GM03348 (cell line): ENCODE data around the gene HOXA9.
A peak's percentile ranks its signal among the peaks of the same experiment; 100 is the strongest.

Source experiments
- DNase-seq: peaks from one replicate; pipeline ENCODE4 v3.0.0; 2012; ENCODE audit warnings: low spot score

The HOXA9 gene

GRCh38 chr7:27200761-27201579 lies 35.6 kb upstream of the HOXA9 start:
- no peak for DNase-seq

GRCh38 chr7:27199849-27200760 lies 34.8 kb upstream of the HOXA9 start, which contains the start of gene HOXA13:
TSS of gene HOXA13 (minus strand) at chr7:27200091. CDS start at chr7:27200077, 14 bp downstream.
- peak; percentile 82 for DNase-seq

GRCh38 chr7:27198871-27199801 lies 33.8 kb upstream of the HOXA9 start:
- peak; percentile 45 for DNase-seq

- no peak for DNase-seq
Measured at GRCh38 chr7:27198138-27198841, 33.0 kb upstream of the HOXA9 start.

- DNase-seq = no peak
Measured at GRCh38 chr7:27197137-27198042, 32.1 kb upstream of the HOXA9 start.

- peak; percentile 70 for DNase-seq
Measured at GRCh38 chr7:27196287-27196767, 31.0 kb upstream of the HOXA9 start.

- DNase-seq = no peak
Measured at GRCh38 chr7:27194686-27195379, 29.5 kb upstream of the HOXA9 start.

GRCh38 chr7:27194002-27194352 lies 28.6 kb upstream of the HOXA9 start:
- DNase-seq = no peak

- DNase-seq = no peak
Measured at GRCh38 chr7:27193335-27194001, 28.1 kb upstream of the HOXA9 start.

- DNase-seq = peak; percentile 68
Measured at GRCh38 chr7:27192546-27193334, 27.4 kb upstream of the HOXA9 start.

- DNase-seq = no peak
Measured at GRCh38 chr7:27191833-27192545, 26.7 kb upstream of the HOXA9 start.

- no peak for DNase-seq
Measured at GRCh38 chr7:27191161-27191731, 25.9 kb upstream of the HOXA9 start.

GRCh38 chr7:27189997-27190748 lies 24.8 kb upstream of the HOXA9 start:
- DNase-seq = no peak

- no peak for DNase-seq
Measured at GRCh38 chr7:27189295-27189996, 24.1 kb upstream of the HOXA9 start.
